Measurements from ENCODE around the gene TWNK. TPM values are rescaled to one million over a fixed set of nuclear protein-coding genes. Genes with fewer than 3 reads are reported as not detected.

The TWNK gene
- total and polyA plus RNA-seq, 9 of the 15 experiments (the other 6 are each of a cell fraction or from before 2014, with no cell fraction given): 11.6 to 34.7 (median 17.4) TPM

- no peak for TF ChIP-seq NR2C2 (CRISPR knock-in tag; IDR thresholded peaks at IDR 0.05)
- TF ChIP-seq NR2C2 (tag; IDR thresholded peaks at IDR 0.05): peak; percentile 90
- no peak for TF ChIP-seq ETV5 (CRISPR knock-in tag; IDR thresholded peaks at IDR 0.05; ENCODE audit: low read depth)
- TF ChIP-seq POU5F1 (IDR thresholded peaks at IDR 0.05; ENCODE audit: borderline replicate concordance, low read depth, low read length, partially characterized antibody): no peak
- TF ChIP-seq MXI1 (IDR thresholded peaks at IDR 0.05; ENCODE audit: low read depth, low read length): peak; percentile 48; the same call in 1 of the 2 replicates
- TF ChIP-seq ESRRA (IDR thresholded peaks at IDR 0.05; ENCODE audit: borderline replicate concordance, low read depth): 0 out of 2 replicates have a peak, but pooled peaks have one; percentile 31
- no peak for TF ChIP-seq ZNF764 (CRISPR knock-in tag; IDR thresholded peaks at IDR 0.05; ENCODE audit: low read depth)
- TF ChIP-seq LCOR (CRISPR knock-in tag; IDR thresholded peaks at IDR 0.05): 0 out of 2 replicates have a peak, but pooled peaks have one; percentile 21
- TF ChIP-seq ZNF24 (IDR thresholded peaks at IDR 0.05): no peak
- TF ChIP-seq RFX1 (IDR thresholded peaks at IDR 0.05): peak; percentile 95
- TF ChIP-seq TBP (optimal IDR thresholded peaks at IDR 0.05; ENCODE audit: low read depth, low read length): peak; percentile 43
- 0 out of 3 replicates have a peak, but pooled peaks of 1 of the 2 experiments have one; percentile 23 for TF ChIP-seq CBX3 (IDR thresholded peaks at IDR 0.05; ENCODE audit: borderline replicate concordance in 1 of 2, low read length in 2 of 2)
- TF ChIP-seq DPF2 (IDR thresholded peaks at IDR 0.05): 0 out of 2 replicates have a peak, but pooled peaks have one; percentile 9
- TF ChIP-seq PHF8 (IDR thresholded peaks at IDR 0.05; ENCODE audit: borderline replicate concordance, low read length): peak; percentile 67; the same call in 1 of the 2 replicates
- no peak for TF ChIP-seq ZBTB5 (IDR thresholded peaks at IDR 0.05)
- TF ChIP-seq RBM34 (IDR thresholded peaks at IDR 0.05; ENCODE audit: borderline replicate concordance, insufficient read depth, low read length): no peak
- TF ChIP-seq HDAC1 (IDR thresholded peaks at IDR 0.05): peak in 1 of 2 experiments; percentile 12; a peak in 1 of 4 replicates
- no peak for TF ChIP-seq THAP7 (CRISPR knock-in tag; IDR thresholded peaks at IDR 0.05)
- TF ChIP-seq ARHGAP35 (IDR thresholded peaks at IDR 0.05; ENCODE audit: partially characterized antibody): no peak
- TF ChIP-seq ZNF263 (CRISPR knock-in tag; IDR thresholded peaks at IDR 0.05; ENCODE audit: borderline replicate concordance): 0 out of 2 replicates have a peak, but pooled peaks have one; percentile 55
- no peak for TF ChIP-seq ZNF134 (CRISPR knock-in tag; conservative IDR thresholded peaks at IDR 0.05)
- no peak for TF ChIP-seq KLF1 (tag; IDR thresholded peaks at IDR 0.05)
- TF ChIP-seq MEIS2 (IDR thresholded peaks at IDR 0.05; ENCODE audit: partially characterized antibody): peak; percentile 59
- TF ChIP-seq ZHX1 (conservative IDR thresholded peaks at IDR 0.05; ENCODE audit: low read length): 0 out of 2 replicates have a peak, but pooled peaks have one; percentile 64
- TF ChIP-seq POLR2G (IDR thresholded peaks at IDR 0.05; ENCODE audit: low read depth, low read length): peak; percentile 71
These were observed 55.5 kb downstream of the TWNK start (continued) for GRCh38 chr10:101042667-101043362.

All from K562 (cell line).